ENCODE results near the gene BIN2. TPM values are rescaled to one million over a fixed set of nuclear protein-coding genes. Genes with fewer than 3 reads are reported as not detected.

Gene BIN2
- polyA plus RNA-seq (2011; rRNA removed), result 0.04 TPM in 1 of 2 replicates, not detected in the other
- not detected in 2 replicates for polyA minus RNA-seq (2011; rRNA and poly(A)+ RNA removed)

- Histone ChIP-seq H3K27me3 (ENCODE audit: control insufficient read depth, insufficient read depth, low read length) (no peaks in the 10 kb centered on the region), H3K27ac (ENCODE audit: low read depth, low read length) (no peak within 1 kb of the TSS), H3K4me3 (ENCODE audit: low read depth, low read length) (no peak within 1 kb of the TSS), H3K9me3 (ENCODE audit: control insufficient read depth, insufficient read depth, low read length) (no peaks in the 10 kb centered on the region)
- no peak for DNase-seq (ENCODE audit: low read depth, low spot score)
- TF ChIP-seq, protein P1, sequence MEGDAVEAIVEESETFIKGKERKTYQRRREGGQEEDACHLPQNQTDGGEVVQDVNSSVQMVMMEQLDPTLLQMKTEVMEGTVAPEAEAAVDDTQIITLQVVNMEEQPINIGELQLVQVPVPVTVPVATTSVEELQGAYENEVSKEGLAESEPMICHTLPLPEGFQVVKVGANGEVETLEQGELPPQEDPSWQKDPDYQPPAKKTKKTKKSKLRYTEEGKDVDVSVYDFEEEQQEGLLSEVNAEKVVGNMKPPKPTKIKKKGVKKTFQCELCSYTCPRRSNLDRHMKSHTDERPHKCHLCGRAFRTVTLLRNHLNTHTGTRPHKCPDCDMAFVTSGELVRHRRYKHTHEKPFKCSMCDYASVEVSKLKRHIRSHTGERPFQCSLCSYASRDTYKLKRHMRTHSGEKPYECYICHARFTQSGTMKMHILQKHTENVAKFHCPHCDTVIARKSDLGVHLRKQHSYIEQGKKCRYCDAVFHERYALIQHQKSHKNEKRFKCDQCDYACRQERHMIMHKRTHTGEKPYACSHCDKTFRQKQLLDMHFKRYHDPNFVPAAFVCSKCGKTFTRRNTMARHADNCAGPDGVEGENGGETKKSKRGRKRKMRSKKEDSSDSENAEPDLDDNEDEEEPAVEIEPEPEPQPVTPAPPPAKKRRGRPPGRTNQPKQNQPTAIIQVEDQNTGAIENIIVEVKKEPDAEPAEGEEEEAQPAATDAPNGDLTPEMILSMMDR (IDR thresholded peaks at IDR 0.05; ENCODE audit: low read depth, low read length), result no peak
- ChIA-PET CTCF (no interaction called here), POLR2A (interaction anchor here (0.6 kb wide), 1 partner anchor 555 kb away, joined by 3 read pairs; no protein-coding TSS in a partner anchor)
Observed at GRCh38 chr12:51323966-51324895, at the start of gene BIN2. TSS of gene BIN2 (minus strand) at chr12:51324174. CDS start at chr12:51324102, 72 bp downstream.

- Histone ChIP-seq H3K4me3 (ENCODE audit: low read depth, low read length) (no peak overlapping the region), H3K27ac (ENCODE audit: low read depth, low read length) (no peak overlapping the region), H3K27me3 (ENCODE audit: control insufficient read depth, insufficient read depth, low read length) (no peaks in the 10 kb centered on the region), H3K9me3 (ENCODE audit: control insufficient read depth, insufficient read depth, low read length) (no peaks in the 10 kb centered on the region)
- POLR2A ChIA-PET, result no interaction called here
- no peak for DNase-seq (ENCODE audit: low read depth, low spot score)
- CTCF ChIA-PET, result interaction anchor here (1.1 kb wide), 1 partner anchor 12 kb away, joined by 3 read pairs; no protein-coding TSS in a partner anchor
- TF ChIP-seq, protein P1 (IDR thresholded peaks at IDR 0.05; ENCODE audit: low read depth, low read length), result no peak
Observed at GRCh38 chr12:51373187-51373586, 49.2 kb upstream of the BIN2 start.

DNA sequence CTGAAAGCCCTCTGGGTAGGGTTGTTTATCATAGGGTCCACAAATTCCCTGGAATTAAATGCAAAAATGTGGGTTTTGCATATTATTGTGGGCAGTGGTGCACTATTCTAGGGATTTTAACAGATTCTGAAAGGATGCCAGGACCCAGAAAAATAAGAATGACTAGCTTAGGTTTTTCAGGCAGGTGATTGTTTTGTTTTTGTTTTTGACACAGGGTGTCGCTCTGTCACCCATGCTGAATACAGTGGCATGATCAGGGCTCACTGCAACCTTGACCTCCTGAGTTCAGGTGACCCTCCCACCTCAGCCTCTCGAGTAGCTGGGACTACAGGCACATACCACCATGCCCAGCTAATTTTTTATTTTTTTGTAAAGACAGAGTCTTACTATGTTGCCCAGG lies 48.0 kb upstream of the BIN2 start:
- TF ChIP-seq, protein P1 (IDR thresholded peaks at IDR 0.05; ENCODE audit: low read depth, low read length), result no peak
- POLR2A ChIA-PET, result interaction anchor here (0.7 to 1.6 kb wide), 8 partner anchors 9 to 608 kb away, joined by 3 to 14 read pairs (median 5); partner anchors contain the start of genes ATF1 and GALNT6
- CTCF ChIA-PET, result interaction anchor here (0.6 to 1.7 kb wide), 3 partner anchors 18 to 49 kb away, joined by 3 to 6 read pairs (median 3); no protein-coding TSS in a partner anchor

DNA sequence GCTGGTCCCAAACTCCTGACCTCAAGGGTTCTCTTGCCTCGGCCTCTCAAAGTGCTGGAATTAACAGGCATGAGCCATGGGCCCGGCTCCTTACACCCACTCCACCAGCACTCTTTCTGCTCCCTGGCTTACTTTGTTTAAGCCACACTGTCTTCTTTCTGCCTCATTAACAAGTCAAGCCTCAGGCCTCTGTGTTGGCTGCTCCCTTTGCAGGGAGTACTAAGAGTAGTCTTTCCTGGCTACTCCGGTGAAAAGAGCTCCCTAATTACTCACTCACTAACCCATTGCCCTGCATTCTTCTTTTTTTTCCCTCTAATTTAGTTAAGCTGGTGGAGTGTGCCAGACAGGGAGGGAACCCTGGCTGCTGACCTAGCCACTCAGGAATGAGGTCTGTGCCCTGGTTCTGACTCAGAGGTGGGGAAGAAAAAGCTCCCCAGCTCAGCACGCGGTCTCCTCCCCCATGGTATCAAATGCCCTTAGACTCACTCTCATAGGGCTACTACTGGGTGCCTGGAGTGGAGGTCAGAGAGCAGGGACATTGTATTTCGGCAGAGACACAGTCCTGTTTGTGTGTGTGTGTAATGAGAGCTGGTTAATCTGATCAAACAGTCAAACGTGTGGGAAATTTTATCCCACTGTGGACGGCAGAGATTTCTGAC lies 47.5 kb upstream of the BIN2 start:
- peak; percentile 90 for DNase-seq (ENCODE audit: low read depth, low spot score)
- Histone ChIP-seq H3K9me3 (ENCODE audit: control insufficient read depth, insufficient read depth, low read length) (no peaks in the 10 kb centered on the region), H3K27ac (ENCODE audit: low read depth, low read length) (peak overlapping the region; percentile 85), H3K4me3 (ENCODE audit: low read depth, low read length) (no peak overlapping the region), H3K27me3 (ENCODE audit: control insufficient read depth, insufficient read depth, low read length) (no peaks in the 10 kb centered on the region)
- ChIA-PET CTCF (interaction anchor here (0.6 to 1.7 kb wide), 3 partner anchors 18 to 49 kb away, joined by 3 to 6 read pairs (median 3); no protein-coding TSS in a partner anchor), POLR2A (interaction anchor here (0.7 to 1.6 kb wide), 9 partner anchors 10 to 608 kb away, joined by 3 to 14 read pairs (median 5); partner anchors contain the start of genes ATF1 and GALNT6)
- TF ChIP-seq, protein P1 (IDR thresholded peaks at IDR 0.05; ENCODE audit: low read depth, low read length), result no peak

More for the DNA sequence above, 48.0 kb upstream of the BIN2 start:
- no peak for DNase-seq (ENCODE audit: low read depth, low spot score)
- no peaks in the 10 kb centered on the region for H3K9me3 ChIP-seq (ENCODE audit: control insufficient read depth, insufficient read depth, low read length)
- H3K27me3 ChIP-seq (ENCODE audit: control insufficient read depth, insufficient read depth, low read length), result no peaks in the 10 kb centered on the region
- H3K27ac ChIP-seq (ENCODE audit: low read depth, low read length), result peak overlapping the region; percentile 85
- H3K4me3 ChIP-seq (ENCODE audit: low read depth, low read length), result no peak overlapping the region

Measured in AG04450 (cell line).